WTC11 (cell line): ENCODE results near the gene DRAXIN.

Source experiments
- CREB1 ChIP-seq: sonication (generic); formaldehyde crosslinking; IDR thresholded peaks from 2 replicates; pipeline ENCODE4 v1.8.0; 2023; ENCODE audit warnings: mild to moderate bottlenecking, missing genetic modification reagents
- SMAD4 ChIP-seq: sonication (generic); formaldehyde crosslinking; IDR thresholded peaks from 2 replicates; pipeline ENCODE4 v1.8.0; 2022; ENCODE audit warnings: mild to moderate bottlenecking, missing genetic modification reagents
- TP53 ChIP-seq: sonication (generic); formaldehyde crosslinking; IDR thresholded peaks from 2 replicates; pipeline ENCODE4 v1.8.1; 2023; ENCODE audit warnings: mild to moderate bottlenecking, missing genetic modification reagents
- TF ChIP-seq, protein P1 (sequence below): fragments of 200-600 bp; IDR thresholded peaks from 2 replicates; pipeline ENCODE4 v1.8.0; 2022; ENCODE audit warnings: antibody characterized with exemption
- TF ChIP-seq, protein P2 (sequence below): sonication (generic); formaldehyde crosslinking; IDR thresholded peaks from 2 replicates; pipeline ENCODE4 v1.8.0; 2022; ENCODE audit warnings: mild to moderate bottlenecking, missing genetic modification reagents
- TF ChIP-seq, protein P3 (sequence below): sonication (generic); formaldehyde crosslinking; IDR thresholded peaks from 2 replicates; pipeline ENCODE4 v1.8.0; 2023; ENCODE audit warnings: missing genetic modification reagents, mild to moderate bottlenecking, borderline replicate concordance
- TF ChIP-seq, protein P4 (sequence below): sonication (generic); formaldehyde crosslinking; IDR thresholded peaks from 2 replicates; pipeline ENCODE4 v1.8.0; 2022; ENCODE audit warnings: mild to moderate bottlenecking, missing genetic modification reagents

DNA sequence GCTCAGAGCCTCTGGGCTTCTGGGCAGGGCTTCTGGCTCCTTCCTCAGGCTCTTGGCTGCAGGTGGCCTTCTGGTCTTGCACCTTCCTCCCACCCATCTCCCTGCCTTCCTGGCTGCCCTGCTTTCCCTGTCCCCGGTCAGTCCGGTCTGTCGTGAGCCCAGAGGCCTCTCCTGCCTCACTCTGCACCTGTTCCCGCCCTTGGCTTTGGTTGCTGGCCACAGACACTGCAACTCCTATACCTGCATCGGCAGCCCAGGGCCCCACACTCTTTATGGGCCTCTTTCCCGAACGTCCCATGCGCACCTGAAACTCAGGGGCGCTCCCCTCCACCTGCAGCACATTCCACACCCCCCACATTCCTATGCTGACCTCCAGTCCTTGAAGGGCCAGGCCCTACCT is 45.2 kb upstream of the DRAXIN start:
- TF ChIP-seq, protein P1, sequence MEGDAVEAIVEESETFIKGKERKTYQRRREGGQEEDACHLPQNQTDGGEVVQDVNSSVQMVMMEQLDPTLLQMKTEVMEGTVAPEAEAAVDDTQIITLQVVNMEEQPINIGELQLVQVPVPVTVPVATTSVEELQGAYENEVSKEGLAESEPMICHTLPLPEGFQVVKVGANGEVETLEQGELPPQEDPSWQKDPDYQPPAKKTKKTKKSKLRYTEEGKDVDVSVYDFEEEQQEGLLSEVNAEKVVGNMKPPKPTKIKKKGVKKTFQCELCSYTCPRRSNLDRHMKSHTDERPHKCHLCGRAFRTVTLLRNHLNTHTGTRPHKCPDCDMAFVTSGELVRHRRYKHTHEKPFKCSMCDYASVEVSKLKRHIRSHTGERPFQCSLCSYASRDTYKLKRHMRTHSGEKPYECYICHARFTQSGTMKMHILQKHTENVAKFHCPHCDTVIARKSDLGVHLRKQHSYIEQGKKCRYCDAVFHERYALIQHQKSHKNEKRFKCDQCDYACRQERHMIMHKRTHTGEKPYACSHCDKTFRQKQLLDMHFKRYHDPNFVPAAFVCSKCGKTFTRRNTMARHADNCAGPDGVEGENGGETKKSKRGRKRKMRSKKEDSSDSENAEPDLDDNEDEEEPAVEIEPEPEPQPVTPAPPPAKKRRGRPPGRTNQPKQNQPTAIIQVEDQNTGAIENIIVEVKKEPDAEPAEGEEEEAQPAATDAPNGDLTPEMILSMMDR, result no peak
- no peak for TF ChIP-seq SMAD4
- TF ChIP-seq, protein P2, sequence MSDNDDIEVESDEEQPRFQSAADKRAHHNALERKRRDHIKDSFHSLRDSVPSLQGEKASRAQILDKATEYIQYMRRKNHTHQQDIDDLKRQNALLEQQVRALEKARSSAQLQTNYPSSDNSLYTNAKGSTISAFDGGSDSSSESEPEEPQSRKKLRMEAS, result no peak
- TF ChIP-seq CREB1 (CRISPR knock-in tag), result no peak
- TF ChIP-seq, protein P3, sequence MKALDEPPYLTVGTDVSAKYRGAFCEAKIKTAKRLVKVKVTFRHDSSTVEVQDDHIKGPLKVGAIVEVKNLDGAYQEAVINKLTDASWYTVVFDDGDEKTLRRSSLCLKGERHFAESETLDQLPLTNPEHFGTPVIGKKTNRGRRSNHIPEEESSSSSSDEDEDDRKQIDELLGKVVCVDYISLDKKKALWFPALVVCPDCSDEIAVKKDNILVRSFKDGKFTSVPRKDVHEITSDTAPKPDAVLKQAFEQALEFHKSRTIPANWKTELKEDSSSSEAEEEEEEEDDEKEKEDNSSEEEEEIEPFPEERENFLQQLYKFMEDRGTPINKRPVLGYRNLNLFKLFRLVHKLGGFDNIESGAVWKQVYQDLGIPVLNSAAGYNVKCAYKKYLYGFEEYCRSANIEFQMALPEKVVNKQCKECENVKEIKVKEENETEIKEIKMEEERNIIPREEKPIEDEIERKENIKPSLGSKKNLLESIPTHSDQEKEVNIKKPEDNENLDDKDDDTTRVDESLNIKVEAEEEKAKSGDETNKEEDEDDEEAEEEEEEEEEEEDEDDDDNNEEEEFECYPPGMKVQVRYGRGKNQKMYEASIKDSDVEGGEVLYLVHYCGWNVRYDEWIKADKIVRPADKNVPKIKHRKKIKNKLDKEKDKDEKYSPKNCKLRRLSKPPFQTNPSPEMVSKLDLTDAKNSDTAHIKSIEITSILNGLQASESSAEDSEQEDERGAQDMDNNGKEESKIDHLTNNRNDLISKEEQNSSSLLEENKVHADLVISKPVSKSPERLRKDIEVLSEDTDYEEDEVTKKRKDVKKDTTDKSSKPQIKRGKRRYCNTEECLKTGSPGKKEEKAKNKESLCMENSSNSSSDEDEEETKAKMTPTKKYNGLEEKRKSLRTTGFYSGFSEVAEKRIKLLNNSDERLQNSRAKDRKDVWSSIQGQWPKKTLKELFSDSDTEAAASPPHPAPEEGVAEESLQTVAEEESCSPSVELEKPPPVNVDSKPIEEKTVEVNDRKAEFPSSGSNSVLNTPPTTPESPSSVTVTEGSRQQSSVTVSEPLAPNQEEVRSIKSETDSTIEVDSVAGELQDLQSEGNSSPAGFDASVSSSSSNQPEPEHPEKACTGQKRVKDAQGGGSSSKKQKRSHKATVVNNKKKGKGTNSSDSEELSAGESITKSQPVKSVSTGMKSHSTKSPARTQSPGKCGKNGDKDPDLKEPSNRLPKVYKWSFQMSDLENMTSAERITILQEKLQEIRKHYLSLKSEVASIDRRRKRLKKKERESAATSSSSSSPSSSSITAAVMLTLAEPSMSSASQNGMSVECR (CRISPR knock-in tag), result no peak
- TF ChIP-seq TP53 (CRISPR knock-in tag), result no peak
- TF ChIP-seq, protein P4, sequence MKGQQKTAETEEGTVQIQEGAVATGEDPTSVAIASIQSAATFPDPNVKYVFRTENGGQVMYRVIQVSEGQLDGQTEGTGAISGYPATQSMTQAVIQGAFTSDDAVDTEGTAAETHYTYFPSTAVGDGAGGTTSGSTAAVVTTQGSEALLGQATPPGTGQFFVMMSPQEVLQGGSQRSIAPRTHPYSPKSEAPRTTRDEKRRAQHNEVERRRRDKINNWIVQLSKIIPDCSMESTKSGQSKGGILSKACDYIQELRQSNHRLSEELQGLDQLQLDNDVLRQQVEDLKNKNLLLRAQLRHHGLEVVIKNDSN, result no peak
